HG02759 (cell line): ENCODE measurements around the gene MRTFA.
"Not testable (repeated sequence)": the region's sequence is repeated elsewhere in the genome, so short reads cannot be mapped to it uniquely, and the experiment has no call there.

Experiments
- ATAC-seq: cut with Tn5 transposase; IDR thresholded peaks from one replicate; pipeline ENCODE4 v1.9.1; 2021; ENCODE audit warnings: mild to moderate bottlenecking, moderate library complexity; ENCODE audit not compliant: unreplicated experiment

MRTFA gene

GRCh38 chr22:40628354-40629042 is 8.0 kb downstream of the MRTFA start:
- ATAC-seq: no peak

GRCh38 chr22:40627612-40628011 is 8.9 kb downstream of the MRTFA start:
- ATAC-seq: no peak

- ATAC-seq: no peak
Observed at GRCh38 chr22:40626851-40627250, 9.7 kb downstream of the MRTFA start.

GRCh38 chr22:40625794-40626193 is 10.7 kb downstream of the MRTFA start:
- not testable (repeated sequence) for ATAC-seq

- not testable (repeated sequence) for ATAC-seq
Observed at GRCh38 chr22:40625281-40625680, 11.2 kb downstream of the MRTFA start.

- ATAC-seq: no peak
Observed at GRCh38 chr22:40624770-40625169, 11.7 kb downstream of the MRTFA start.

GRCh38 chr22:40621309-40622151 is 15.0 kb downstream of the MRTFA start:
- ATAC-seq: no peak

GRCh38 chr22:40620464-40621046 is 16.0 kb downstream of the MRTFA start:
- no peak for ATAC-seq

- no peak for ATAC-seq
Observed at GRCh38 chr22:40618400-40618799, 18.1 kb downstream of the MRTFA start.

- ATAC-seq: no peak
Observed at GRCh38 chr22:40616578-40616977, 19.9 kb downstream of the MRTFA start.

- ATAC-seq: no peak
Observed at GRCh38 chr22:40613067-40613466, 23.5 kb downstream of the MRTFA start.

GRCh38 chr22:40612291-40612751 is 24.2 kb downstream of the MRTFA start:
- ATAC-seq: no peak

- no peak for ATAC-seq
Observed at GRCh38 chr22:40611606-40612005, 24.9 kb downstream of the MRTFA start.

GRCh38 chr22:40610329-40610850 is 26.1 kb downstream of the MRTFA start:
- ATAC-seq: no peak

GRCh38 chr22:40609216-40609615 is 27.3 kb downstream of the MRTFA start:
- no peak for ATAC-seq

GRCh38 chr22:40607506-40607905 is 29.0 kb downstream of the MRTFA start:
- ATAC-seq: no peak

GRCh38 chr22:40606306-40606705 is 30.2 kb downstream of the MRTFA start:
- no peak for ATAC-seq

- no peak for ATAC-seq
Observed at GRCh38 chr22:40605761-40606160, 30.8 kb downstream of the MRTFA start.

GRCh38 chr22:40603088-40603605 is 33.4 kb downstream of the MRTFA start:
- ATAC-seq: no peak

- no peak for ATAC-seq
Observed at GRCh38 chr22:40602231-40602630, 34.3 kb downstream of the MRTFA start.

- no peak for ATAC-seq
Observed at GRCh38 chr22:40599731-40600130, 36.8 kb downstream of the MRTFA start.
